ENCODE measurements around the gene PGS1.

The PGS1 gene

DNA sequence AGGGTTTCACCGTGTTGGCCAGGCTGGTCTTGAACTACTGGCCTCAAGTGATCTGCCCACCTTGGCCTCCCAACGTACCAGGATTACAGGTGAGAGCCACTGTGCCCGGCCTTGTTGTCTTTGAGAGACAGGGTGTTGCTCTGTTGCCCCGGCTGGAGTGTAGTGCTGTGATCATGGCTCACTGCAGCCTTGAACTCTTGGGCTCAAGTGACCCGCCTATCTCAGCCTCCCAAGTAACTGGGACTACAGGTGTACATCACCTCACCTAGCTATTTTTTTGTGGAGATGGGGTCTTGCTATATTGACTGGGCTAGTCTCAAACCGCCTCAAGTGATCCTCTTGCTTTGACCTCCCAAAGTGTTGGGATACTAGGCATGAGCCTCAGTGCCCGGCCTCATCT lies 68.4 kb downstream of the PGS1 start:
- no peak for DNase-seq
- Histone ChIP-seq H2AK5ac (ENCODE audit: low read length) (no peak overlapping the region), H2BK15ac (replicated peaks; ENCODE audit: low read depth) (no peak overlapping the region), H3K27ac (ENCODE audit: low read depth, low read length) (no peak overlapping the region), H3K36me3 (ENCODE audit: control insufficient read depth, insufficient read depth, low read length) (no peaks in the 10 kb centered on the region), H3K4ac (ENCODE audit: low read depth, low read length) (no peak overlapping the region), H3K79me2 (ENCODE audit: control insufficient read depth, insufficient read depth, low read length) (no peaks in the 10 kb centered on the region), H3K9ac (ENCODE audit: low read length) (no peak overlapping the region), H3K4me1 (ENCODE audit: control insufficient read depth, low read depth, low read length) (no peaks in the 10 kb centered on the region), H3K27me3 (ENCODE audit: insufficient read depth, low read length, poor library complexity) (no peaks in the 10 kb centered on the region), H3K56ac (ENCODE audit: low read length) (no peak overlapping the region), H4K5ac (ENCODE audit: low read length) (no peak overlapping the region), H3K4me2 (ENCODE audit: low read length) (no peak overlapping the region), H3K79me1 (ENCODE audit: low read length) (no peaks in the 10 kb centered on the region), H3K23ac (ENCODE audit: low read length) (no peak overlapping the region), H3K4me3 (ENCODE audit: low read length) (no peak overlapping the region), H3K18ac (ENCODE audit: low read length) (no peak overlapping the region), H4K8ac (ENCODE audit: low read depth, low read length) (no peak overlapping the region), H2BK5ac (ENCODE audit: low read length) (no peak overlapping the region), H2BK120ac (ENCODE audit: low read depth, low read length) (no peak overlapping the region)
- no CpG with 5 or more reads among the region's 7 CpGs for WGBS (ENCODE audit: extremely low coverage, insufficient coverage, low lambda C conversion rate)

DNA sequence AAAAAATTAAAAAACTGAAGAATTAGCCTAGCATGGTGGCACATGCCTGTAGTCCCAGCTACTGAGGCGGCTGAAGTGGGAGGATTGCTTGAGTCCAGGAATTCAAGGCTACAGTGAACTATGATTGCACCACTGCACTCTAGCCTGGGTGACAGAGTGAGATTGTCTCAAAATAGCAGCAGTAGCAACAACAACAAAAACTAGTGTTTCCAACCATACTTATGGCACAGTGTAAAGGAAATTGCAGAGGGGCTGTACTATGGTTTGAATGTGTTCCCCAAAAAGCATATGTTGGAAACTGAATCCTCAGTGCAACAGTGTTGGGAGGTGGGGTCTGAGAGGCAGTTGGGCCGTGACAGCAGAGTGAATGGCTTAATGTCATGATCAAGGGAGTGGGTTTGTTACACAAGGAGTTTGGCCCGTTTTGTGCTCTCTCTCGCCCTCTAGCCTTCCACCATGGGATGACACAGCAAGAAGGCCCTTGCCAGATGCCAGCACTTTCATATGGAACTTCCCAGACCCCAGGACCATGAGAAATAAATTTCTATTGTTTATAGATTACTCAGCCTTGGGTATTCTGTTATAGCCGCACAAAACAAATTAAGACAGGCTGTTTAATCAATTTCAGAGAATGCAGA lies 70.0 kb downstream of the PGS1 start:
- H3K79me2 ChIP-seq (ENCODE audit: control insufficient read depth, insufficient read depth, low read length), result no peaks in the 10 kb centered on the region
- DNase-seq, result no peak
- H3K4me2 ChIP-seq (ENCODE audit: low read length), result no peak overlapping the region
- H3K23ac ChIP-seq (ENCODE audit: low read length), result no peak overlapping the region
- H4K8ac ChIP-seq (ENCODE audit: low read depth, low read length), result no peak overlapping the region
- no peaks in the 10 kb centered on the region for H3K27me3 ChIP-seq (ENCODE audit: insufficient read depth, low read length, poor library complexity)
- no peaks in the 10 kb centered on the region for H3K36me3 ChIP-seq (ENCODE audit: control insufficient read depth, insufficient read depth, low read length)
- no peak overlapping the region for H4K5ac ChIP-seq (ENCODE audit: low read length)
- no CpG with 5 or more reads among the region's 5 CpGs for WGBS (ENCODE audit: extremely low coverage, insufficient coverage, low lambda C conversion rate)
- no peaks in the 10 kb centered on the region for H3K4me1 ChIP-seq (ENCODE audit: control insufficient read depth, low read depth, low read length)
- no peak overlapping the region for H2BK120ac ChIP-seq (ENCODE audit: low read depth, low read length)
- H3K9ac ChIP-seq (ENCODE audit: low read length), result no peak overlapping the region
- no peak overlapping the region for H3K4ac ChIP-seq (ENCODE audit: low read depth, low read length)
- no peak overlapping the region for H3K4me3 ChIP-seq (ENCODE audit: low read length)
- H3K56ac ChIP-seq (ENCODE audit: low read length), result no peak overlapping the region
- no peak overlapping the region for H2BK5ac ChIP-seq (ENCODE audit: low read length)
- no peaks in the 10 kb centered on the region for H3K79me1 ChIP-seq (ENCODE audit: low read length)
- H2BK15ac ChIP-seq (replicated peaks; ENCODE audit: low read depth), result no peak overlapping the region
- no peak overlapping the region for H3K18ac ChIP-seq (ENCODE audit: low read length)
- no peak overlapping the region for H2AK5ac ChIP-seq (ENCODE audit: low read length)
- no peak overlapping the region for H3K27ac ChIP-seq (ENCODE audit: low read depth, low read length)

DNA sequence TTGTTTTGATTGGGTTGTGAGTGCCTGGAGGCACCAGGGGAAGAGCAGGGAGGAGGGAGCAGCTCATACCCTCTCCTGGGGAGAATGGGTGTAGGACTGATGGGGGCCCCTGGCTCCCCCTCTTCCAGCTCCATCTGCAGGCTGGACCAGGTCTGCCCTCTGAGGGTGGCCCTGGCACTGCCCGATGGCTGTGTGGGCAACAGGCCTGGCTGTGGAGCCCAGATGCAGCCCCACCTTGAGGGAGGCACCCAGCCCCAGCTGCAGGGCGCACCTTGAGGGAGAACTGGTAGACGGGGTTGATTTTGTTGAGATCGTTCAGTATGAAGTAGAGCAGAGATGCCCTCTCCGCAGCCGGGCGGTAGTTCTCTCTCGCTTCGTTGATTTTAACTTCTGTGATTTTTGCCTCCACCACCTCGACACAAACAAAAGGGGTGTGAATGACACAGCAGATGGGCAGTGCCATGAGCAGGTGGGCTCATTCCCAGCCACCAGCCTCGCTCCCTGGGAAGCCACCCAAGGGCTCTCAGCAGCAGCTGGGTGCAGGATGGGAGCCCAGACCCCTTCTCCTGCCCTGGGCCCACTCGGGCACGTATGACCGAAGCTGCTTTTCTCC lies 71.6 kb downstream of the PGS1 start:
- Histone ChIP-seq H3K23ac (ENCODE audit: low read length) (no peak overlapping the region), H4K8ac (ENCODE audit: low read depth, low read length) (no peak overlapping the region), H3K56ac (ENCODE audit: low read length) (no peak overlapping the region), H3K27ac (ENCODE audit: low read depth, low read length) (no peak overlapping the region), H2BK5ac (ENCODE audit: low read length) (no peak overlapping the region), H3K4ac (ENCODE audit: low read depth, low read length) (no peak overlapping the region), H3K79me2 (ENCODE audit: control insufficient read depth, insufficient read depth, low read length) (no peaks in the 10 kb centered on the region), H2BK120ac (ENCODE audit: low read depth, low read length) (no peak overlapping the region), H3K79me1 (ENCODE audit: low read length) (no peaks in the 10 kb centered on the region), H3K9ac (ENCODE audit: low read length) (no peak overlapping the region), H3K4me3 (ENCODE audit: low read length) (no peak overlapping the region), H3K36me3 (ENCODE audit: control insufficient read depth, insufficient read depth, low read length) (no peaks in the 10 kb centered on the region), H3K27me3 (ENCODE audit: insufficient read depth, low read length, poor library complexity) (no peaks in the 10 kb centered on the region), H2BK15ac (replicated peaks; ENCODE audit: low read depth) (no peak overlapping the region), H3K4me1 (ENCODE audit: control insufficient read depth, low read depth, low read length) (no peaks in the 10 kb centered on the region), H2AK5ac (ENCODE audit: low read length) (no peak overlapping the region), H3K4me2 (ENCODE audit: low read length) (no peak overlapping the region), H3K18ac (ENCODE audit: low read length) (no peak overlapping the region), H4K5ac (ENCODE audit: low read length) (no peak overlapping the region)
- WGBS (ENCODE audit: extremely low coverage, insufficient coverage, low lambda C conversion rate), result no CpG with 5 or more reads among the region's 14 CpGs
- no peak for DNase-seq

DNA sequence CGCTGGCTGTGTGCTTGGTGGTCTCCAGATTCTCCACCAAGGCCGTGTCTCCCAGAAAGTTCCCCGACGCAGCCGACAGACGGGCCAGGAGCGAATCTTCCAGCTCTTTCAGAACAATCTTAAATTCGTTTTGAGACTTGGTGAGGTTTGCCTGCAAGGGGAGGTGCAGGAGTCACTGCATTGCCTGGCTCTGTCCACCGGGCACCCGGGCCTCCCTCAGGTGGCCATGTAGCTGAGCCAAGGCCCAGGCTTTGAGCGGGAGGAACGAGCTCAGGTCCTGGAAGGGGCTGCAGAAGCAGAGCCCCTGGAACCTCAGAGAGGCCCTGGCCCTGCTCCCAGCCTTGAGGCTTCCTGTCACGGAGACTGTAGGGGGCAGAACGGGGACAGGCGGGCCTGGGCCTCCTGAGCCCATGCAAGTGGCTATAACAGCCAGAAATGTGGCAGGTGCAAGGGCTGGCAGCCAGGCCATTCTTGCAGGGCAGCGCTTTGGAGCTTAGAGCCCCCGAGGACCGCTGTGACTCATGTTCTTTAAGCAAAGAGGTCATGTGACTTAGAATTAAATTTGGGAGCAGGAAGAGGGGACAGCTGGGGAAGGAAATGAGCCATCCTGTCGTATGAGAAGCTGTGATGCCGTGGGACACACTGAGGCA lies 72.4 kb downstream of the PGS1 start:
- Histone ChIP-seq H4K5ac (ENCODE audit: low read length) (no peak overlapping the region), H2BK5ac (ENCODE audit: low read length) (no peak overlapping the region), H3K27ac (ENCODE audit: low read depth, low read length) (no peak overlapping the region), H3K4me3 (ENCODE audit: low read length) (no peak overlapping the region), H2BK15ac (replicated peaks; ENCODE audit: low read depth) (no peak overlapping the region), H2AK5ac (ENCODE audit: low read length) (no peak overlapping the region), H3K9ac (ENCODE audit: low read length) (no peak overlapping the region), H3K4ac (ENCODE audit: low read depth, low read length) (no peak overlapping the region), H3K79me1 (ENCODE audit: low read length) (no peaks in the 10 kb centered on the region), H3K79me2 (ENCODE audit: control insufficient read depth, insufficient read depth, low read length) (no peaks in the 10 kb centered on the region), H3K18ac (ENCODE audit: low read length) (no peak overlapping the region), H3K56ac (ENCODE audit: low read length) (no peak overlapping the region), H2BK120ac (ENCODE audit: low read depth, low read length) (no peak overlapping the region), H3K23ac (ENCODE audit: low read length) (no peak overlapping the region), H3K4me1 (ENCODE audit: control insufficient read depth, low read depth, low read length) (no peaks in the 10 kb centered on the region), H3K36me3 (ENCODE audit: control insufficient read depth, insufficient read depth, low read length) (no peaks in the 10 kb centered on the region), H4K8ac (ENCODE audit: low read depth, low read length) (no peak overlapping the region), H3K4me2 (ENCODE audit: low read length) (no peak overlapping the region), H3K27me3 (ENCODE audit: insufficient read depth, low read length, poor library complexity) (no peaks in the 10 kb centered on the region)
- no peak for DNase-seq
- WGBS (ENCODE audit: extremely low coverage, insufficient coverage, low lambda C conversion rate), result no CpG with 5 or more reads among the region's 20 CpGs

DNA sequence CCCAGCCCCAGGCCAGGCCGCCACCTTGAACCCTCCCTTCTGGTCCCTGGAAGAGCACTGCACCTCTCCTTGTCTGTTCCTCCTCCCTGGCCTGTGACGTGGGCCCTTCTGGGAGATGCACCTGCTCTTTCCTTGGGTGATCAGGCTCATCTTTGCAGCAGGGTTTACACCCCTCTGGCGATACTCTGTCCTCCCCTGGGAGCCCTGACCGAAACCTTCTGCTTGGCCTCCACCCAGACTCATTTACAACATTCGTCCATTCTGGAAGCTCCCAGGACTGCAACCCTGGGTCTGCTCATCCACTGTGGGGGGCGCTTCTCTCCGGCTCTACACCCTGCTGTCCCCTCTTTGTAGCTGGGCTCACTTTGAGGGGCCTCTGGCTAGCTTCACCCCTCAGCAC lies 73.3 kb downstream of the PGS1 start:
- Histone ChIP-seq H3K4me2 (ENCODE audit: low read length) (no peak overlapping the region), H4K5ac (ENCODE audit: low read length) (no peak overlapping the region), H3K27me3 (ENCODE audit: insufficient read depth, low read length, poor library complexity) (no peaks in the 10 kb centered on the region), H4K8ac (ENCODE audit: low read depth, low read length) (no peak overlapping the region), H3K4me1 (ENCODE audit: control insufficient read depth, low read depth, low read length) (no peaks in the 10 kb centered on the region), H3K79me1 (ENCODE audit: low read length) (no peaks in the 10 kb centered on the region), H2AK5ac (ENCODE audit: low read length) (no peak overlapping the region), H3K79me2 (ENCODE audit: control insufficient read depth, insufficient read depth, low read length) (no peaks in the 10 kb centered on the region), H3K18ac (ENCODE audit: low read length) (no peak overlapping the region), H3K36me3 (ENCODE audit: control insufficient read depth, insufficient read depth, low read length) (no peaks in the 10 kb centered on the region), H2BK5ac (ENCODE audit: low read length) (no peak overlapping the region), H2BK15ac (replicated peaks; ENCODE audit: low read depth) (no peak overlapping the region), H3K4me3 (ENCODE audit: low read length) (no peak overlapping the region), H3K4ac (ENCODE audit: low read depth, low read length) (no peak overlapping the region), H3K27ac (ENCODE audit: low read depth, low read length) (no peak overlapping the region), H3K56ac (ENCODE audit: low read length) (no peak overlapping the region), H2BK120ac (ENCODE audit: low read depth, low read length) (no peak overlapping the region), H3K23ac (ENCODE audit: low read length) (no peak overlapping the region), H3K9ac (ENCODE audit: low read length) (no peak overlapping the region)
- DNase-seq, result no peak
- no CpG with 5 or more reads among the region's 7 CpGs for WGBS (ENCODE audit: extremely low coverage, insufficient coverage, low lambda C conversion rate)
